GM12892 (cell line): Measurements from ENCODE around the gene TMEM247.

Source experiments
- POLR2A ChIP-seq: IDR thresholded peaks from 2 replicates; pipeline ENCODE4 v1.6.1; 2011; ENCODE audit warnings: low read depth, low read length, control low read depth
- TAF1 ChIP-seq: IDR thresholded peaks from 2 replicates; pipeline ENCODE4 v1.6.1; 2011; ENCODE audit warnings: low read depth, mild to moderate bottlenecking, control low read depth, low read length, borderline replicate concordance

- TF ChIP-seq POLR2A (no peak), TAF1 (no peak)
These were observed 40.9 kb downstream of the TMEM247 start for GRCh38 chr2:46520130-46520711.
